HepG2 (cell line): Measurements from ENCODE around the gene CD96. TPM values are rescaled to one million over a fixed set of nuclear protein-coding genes. Genes with fewer than 3 reads are reported as not detected.

Source experiments
- ATAC-seq: fragments of 200-7000 bp; cut with Tn5 transposase; 3 replicates; pipeline ENCODE4 v1.9.1; 2020; ENCODE audit warnings: mild to moderate bottlenecking, moderate library complexity
- BruUV-seq: library from RNA; stranded (reverse); fragments of 400-500 nt; replicated peaks from 2 replicates; lab custom pipeline; 2021; lab: Mats Ljungman, UMichigan
- CTCF ChIA-PET: fragments of 300-600 bp; formaldehyde crosslinking; extraction: SDS; loops from one replicate; lab custom pipeline; 2021; ENCODE audit warnings: low total read pairs, inconsistent platforms, low intra/inter-chr PET ratio; lab: Yijun Ruan, JAX
- POLR2A ChIA-PET: fragments of 350-600 bp; sonication (Branson Sonifier 250); formaldehyde crosslinking; loops from one replicate; lab custom pipeline; 2020; ENCODE audit warnings: antibody characterized with exemption, inconsistent platforms; lab: Yijun Ruan, JAX
- DNase-seq: peaks from one replicate; pipeline ENCODE4 v3.0.0-alpha.2; 2015; ENCODE audit warnings: low spot score
- FAIRE-seq: peaks from 3 replicates; lab custom pipeline; 2011; peaks lifted over from hg19 to GRCh38; lab: Jason Lieb, UNC
- H2AFZ ChIP-seq: one replicate; pipeline ENCODE4 v1.6.1; 2011; ENCODE audit warnings: low read length, inconsistent platforms
- H3K27ac ChIP-seq: fragments of 300-600 bp; 3 replicates; pipeline ENCODE4 v1.8.0; 2011; ENCODE audit warnings: mixed run types, mild to moderate bottlenecking, mixed read lengths, low read length, inconsistent platforms; ENCODE audit not compliant: insufficient read depth; ENCODE audit errors: extremely low read length
- H3K27me3 ChIP-seq, 2 experiments: fragments of 200-600 bp in 1 of 2; 2 replicates in 1 of 2; 3 replicates in 1 of 2; pipeline versions ENCODE4 v1.6.0 to v1.8.0; 2011; ENCODE audit warnings: low read length in 2 of 2, mild to moderate bottlenecking in 2 of 2, moderate library complexity in 2 of 2, inconsistent platforms in 1 of 2; ENCODE audit not compliant: insufficient read depth in 2 of 2, control insufficient read depth in 1 of 2
- H3K36me3 ChIP-seq, 2 experiments: fragments of 200-600 bp in 1 of 2; replicated peaks in 1 of 2; 2 replicates in 1 of 2; 3 replicates in 1 of 2; pipeline versions ENCODE4 v1.5.1 to v1.8.0; 2011; ENCODE audit warnings: low read length in 2 of 2, inconsistent platforms in 1 of 2; ENCODE audit not compliant: insufficient read depth in 2 of 2, control insufficient read depth in 1 of 2
- H3K4me1 ChIP-seq: 2 replicates; pipeline ENCODE4 v1.5.1; 2012; ENCODE audit warnings: low read length, inconsistent platforms; ENCODE audit not compliant: insufficient read depth
- H3K4me2 ChIP-seq: 2 replicates; pipeline ENCODE4 v1.6.0; 2011; ENCODE audit warnings: low read depth, low read length, inconsistent platforms
- H3K4me3 ChIP-seq, 3 experiments: fragments of 200-600 bp in 1 of 3; sonication (generic), shearing (Covaris generic) in 1 of 3; replicated peaks in 1 of 3; 2 replicates each; pipeline ENCODE4 v1.5.1; 2011 to 2016; ENCODE audit warnings: low read length in 3 of 3, inconsistent platforms in 2 of 3, low read depth in 2 of 3, mild to moderate bottlenecking in 2 of 3, control low read depth in 1 of 3, mixed read lengths in 1 of 3; ENCODE audit not compliant: insufficient read depth in 1 of 3
- H3K79me2 ChIP-seq: one replicate; pipeline ENCODE4 v1.6.1; 2011; ENCODE audit warnings: low read length, inconsistent platforms; ENCODE audit not compliant: insufficient read depth
- H3K9ac ChIP-seq: 2 replicates; pipeline ENCODE4 v1.6.0; 2011; ENCODE audit warnings: mild to moderate bottlenecking, low read depth, low read length, inconsistent platforms; ENCODE audit not compliant: insufficient read depth
- H3K9me3 ChIP-seq: 2 replicates; pipeline ENCODE4 v1.5.1; 2012; ENCODE audit warnings: mild to moderate bottlenecking, low read length
- H4K20me1 ChIP-seq: 2 replicates; pipeline ENCODE4 v1.6.0; 2011; ENCODE audit warnings: inconsistent platforms, mild to moderate bottlenecking, low read length, moderate library complexity; ENCODE audit not compliant: insufficient read depth
- BCL6 ChIP-seq: IDR thresholded peaks from 2 replicates; pipeline ENCODE4 v1.6.1; 2016; ENCODE audit warnings: missing genetic modification reagents, missing compliant biosample characterization
- FOXP1 ChIP-seq, 2 experiments: fragments of 450-650 bp in 1 of 2; IDR thresholded peaks; 2 replicates each; pipeline ENCODE4 v1.6.1; 2017 to 2018; ENCODE audit warnings: antibody characterized with exemption in 1 of 2
- KLF12 ChIP-seq: sonication (generic); formaldehyde crosslinking; IDR thresholded peaks from 2 replicates; pipeline ENCODE4 v1.4.0; 2020; ENCODE audit warnings: missing genetic modification reagents, borderline replicate concordance
- MAF1 ChIP-seq: sonication (generic); formaldehyde crosslinking; IDR thresholded peaks from 2 replicates; pipeline ENCODE4 v1.5.0; 2020; ENCODE audit warnings: missing genetic modification reagents, borderline replicate concordance
- RARA ChIP-seq: IDR thresholded peaks from 2 replicates; pipeline ENCODE4 v1.6.1; 2016; ENCODE audit warnings: missing genetic modification reagents, missing compliant biosample characterization
- RFX1 ChIP-seq: fragments of 450-650 bp; IDR thresholded peaks from 2 replicates; pipeline ENCODE4 v1.6.1; 2017
- SMAD9 ChIP-seq: sonication (generic); formaldehyde crosslinking; IDR thresholded peaks from 2 replicates; pipeline ENCODE4 v1.5.1; 2020; ENCODE audit warnings: mild to moderate bottlenecking, missing genetic modification reagents
- ZNF350 ChIP-seq: sonication (generic); formaldehyde crosslinking; IDR thresholded peaks from 2 replicates; pipeline ENCODE4 v1.4.0; 2020; ENCODE audit warnings: mild to moderate bottlenecking, low read depth, missing genetic modification reagents, borderline replicate concordance
- ZNF431 ChIP-seq: sonication (generic); formaldehyde crosslinking; IDR thresholded peaks from 2 replicates; pipeline ENCODE4 v1.9.0; 2022; ENCODE audit warnings: missing genetic modification reagents, low read depth, mild to moderate bottlenecking, borderline replicate concordance
- ZNF44 ChIP-seq: sonication (generic); formaldehyde crosslinking; IDR thresholded peaks from 2 replicates; pipeline ENCODE4 v1.5.1; 2020; ENCODE audit warnings: mild to moderate bottlenecking, missing genetic modification reagents
- ZNF564 ChIP-seq: sonication (generic); formaldehyde crosslinking; IDR thresholded peaks from 2 replicates; pipeline ENCODE4 v1.8.1; 2023; ENCODE audit warnings: mild to moderate bottlenecking, missing genetic modification reagents
- ZNF605 ChIP-seq: sonication (generic); formaldehyde crosslinking; IDR thresholded peaks from 2 replicates; pipeline ENCODE4 v1.8.0; 2022; ENCODE audit warnings: mild to moderate bottlenecking, missing genetic modification reagents
- ZNF615 ChIP-seq: sonication (generic); formaldehyde crosslinking; IDR thresholded peaks from 2 replicates; pipeline ENCODE4 v1.5.0; 2020; ENCODE audit warnings: mild to moderate bottlenecking, missing genetic modification reagents, borderline replicate concordance
- WGBS: methylation state at CpG from one replicate; pipeline ENCODE4 v1.1.6; 2017; ENCODE audit warnings: low lambda C conversion rate; 5-methylcytosine and 5-hydroxymethylcytosine counted together
- in situ Hi-C: cut with HindIII; loops from 2 replicates; pipeline ENCODE4 v1.10.0; 2017; ENCODE audit warnings: low pct_unique_long_range_greater_than_20kb; ENCODE audit not compliant: extremely low pct_ligation_motif_present
- intact Hi-C: fragments of 100-400 bp; cut with micrococcal nuclease; formaldehyde crosslinking; loops from one replicate; pipeline ENCODE4 v1.10.0; 2022; ENCODE audit not compliant: unreplicated experiment
- polyA plus RNA-seq, 8 experiments: library from polyadenylated mRNA; depleted of rRNA in 3 of 8; stranded (reverse) in 7 of 8; unstranded in 1 of 8; fragments of >200 nt; fragmentation: Illumina TruSeq in 4 of 8; extraction: Trizol in 4 of 8; gene quantifications; 2 replicates each; pipeline versions ENCODE4 v1.2.1 to v1.2.3, GENCODE V29; 2011 to 2016; ENCODE audit warnings: low read depth in 4 of 8, missing spikeins in 1 of 8, mixed read lengths in 1 of 8; ENCODE audit not compliant: insufficient read depth in 1 of 8
- total RNA-seq, 5 experiments: library from RNA; depleted of rRNA; stranded (reverse); fragments of >200 nt; fragmentation: Illumina TruSeq; extraction: Trizol; gene quantifications; 2 replicates each; pipeline ENCODE4 v1.2.3, GENCODE V29; 2016; ENCODE audit warnings: low read depth in 1 of 5
- TF ChIP-seq, protein P1 (sequence below): sonication (generic); formaldehyde crosslinking; IDR thresholded peaks from 2 replicates; pipeline ENCODE4 v1.5.1; 2020; ENCODE audit warnings: missing genetic modification reagents, mild to moderate bottlenecking, borderline replicate concordance
- TF ChIP-seq, protein P2 (sequence below): IDR thresholded peaks from 2 replicates; pipeline ENCODE4 v1.6.1; 2016; ENCODE audit warnings: missing compliant biosample characterization, missing genetic modification reagents, borderline replicate concordance
- TF ChIP-seq, protein P3 (sequence below): IDR thresholded peaks from 2 replicates; pipeline ENCODE4 v1.6.1; 2016; ENCODE audit warnings: low read depth, control low read depth
- TF ChIP-seq, protein P4 (sequence below): sonication (generic); formaldehyde crosslinking; conservative IDR thresholded peaks from 2 replicates; pipeline ENCODE4 v1.8.0; 2022; ENCODE audit warnings: mild to moderate bottlenecking, moderate library complexity, missing genetic modification reagents
- TF ChIP-seq, protein P5 (sequence below): sonication (generic); formaldehyde crosslinking; IDR thresholded peaks from 2 replicates; pipeline ENCODE4 v1.5.0; 2020; ENCODE audit warnings: mild to moderate bottlenecking, low read depth, missing genetic modification reagents, borderline replicate concordance
- TF ChIP-seq, protein P6 (sequence below): sonication (generic); formaldehyde crosslinking; IDR thresholded peaks from 2 replicates; pipeline ENCODE4 v1.8.0; 2022; ENCODE audit warnings: missing genetic modification reagents, mild to moderate bottlenecking, borderline replicate concordance

CD96 gene
- total and polyA plus RNA-seq, 2 of the 13 experiments (the other 11 are each of a cell fraction or from before 2014, with no cell fraction given): not detected

DNA sequence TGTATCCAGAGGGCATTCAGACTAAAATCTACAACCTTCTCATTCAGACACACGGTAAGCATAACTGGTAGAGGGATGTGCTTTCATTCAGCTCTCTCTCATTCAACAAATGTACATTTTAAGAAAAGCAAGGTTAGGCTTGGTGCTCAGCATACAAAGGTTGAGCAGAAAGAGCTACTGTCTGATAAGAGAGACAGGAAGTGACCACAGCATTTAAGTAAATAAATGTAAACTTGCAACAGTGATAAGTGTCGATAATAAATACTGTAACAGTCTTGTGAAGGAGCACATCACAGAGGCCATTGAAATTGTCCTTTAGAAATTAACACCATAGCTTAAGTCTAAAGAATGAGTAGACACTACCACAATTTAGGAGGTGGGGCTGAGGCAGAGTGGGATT lies 3.4 kb downstream of the CD96 start:
- H3K36me3 ChIP-seq: no peaks in the 10 kb centered on the region
- no peak overlapping the region for H3K4me3 ChIP-seq
- POLR2A ChIA-PET: no interaction called here
- H3K79me2 ChIP-seq: no peaks in the 10 kb centered on the region
- 33% methylated on average over 2 of the region's 2 CpGs for WGBS
- DNase-seq: no peak
- no peak for FAIRE-seq
- no peaks in the 10 kb centered on the region for H4K20me1 ChIP-seq
- H3K4me1 ChIP-seq: peaks cover 8% of the 10 kb centered on the region; the same call in 1 of the 2 replicates
- no TSS peak for BruUV-seq
- H3K4me2 ChIP-seq: no peak overlapping the region
- no peaks in the 10 kb centered on the region for H3K27me3 ChIP-seq
- no peak for ATAC-seq
- no peak overlapping the region for H2AFZ ChIP-seq
- H3K9ac ChIP-seq: no peak overlapping the region
- in situ Hi-C loops: loop anchor here (25.0 kb wide), 1 partner anchor 508 kb away; no protein-coding TSS in a partner anchor
- CTCF ChIA-PET: no interaction called here
- no peaks in the 10 kb centered on the region for H3K9me3 ChIP-seq
- no peak overlapping the region for H3K27ac ChIP-seq
- intact Hi-C loops: no loop called here
- TF ChIP-seq ZNF431 (no peak), RARA (CRISPR knock-in tag) (no peak), MAF1 (CRISPR knock-in tag) (no peak), BCL6 (CRISPR knock-in tag) (no peak), FOXP1 (IDR thresholded peaks at IDR 0.05) (no peak), FOXP1 (CRISPR knock-in tag; IDR thresholded peaks at IDR 0.05) (no peak), ZNF350 (no peak), ZNF564 (CRISPR knock-in tag) (no peak), ZNF605 (CRISPR knock-in tag) (no peak), SMAD9 (CRISPR knock-in tag) (no peak), ZNF615 (CRISPR knock-in tag) (no peak), RFX1 (no peak), KLF12 (CRISPR knock-in tag) (no peak), ZNF44 (CRISPR knock-in tag) (no peak)
- TF ChIP-seq, protein P1, sequence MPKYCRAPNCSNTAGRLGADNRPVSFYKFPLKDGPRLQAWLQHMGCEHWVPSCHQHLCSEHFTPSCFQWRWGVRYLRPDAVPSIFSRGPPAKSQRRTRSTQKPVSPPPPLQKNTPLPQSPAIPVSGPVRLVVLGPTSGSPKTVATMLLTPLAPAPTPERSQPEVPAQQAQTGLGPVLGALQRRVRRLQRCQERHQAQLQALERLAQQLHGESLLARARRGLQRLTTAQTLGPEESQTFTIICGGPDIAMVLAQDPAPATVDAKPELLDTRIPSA (CRISPR knock-in tag): no peak
- TF ChIP-seq, protein P2, sequence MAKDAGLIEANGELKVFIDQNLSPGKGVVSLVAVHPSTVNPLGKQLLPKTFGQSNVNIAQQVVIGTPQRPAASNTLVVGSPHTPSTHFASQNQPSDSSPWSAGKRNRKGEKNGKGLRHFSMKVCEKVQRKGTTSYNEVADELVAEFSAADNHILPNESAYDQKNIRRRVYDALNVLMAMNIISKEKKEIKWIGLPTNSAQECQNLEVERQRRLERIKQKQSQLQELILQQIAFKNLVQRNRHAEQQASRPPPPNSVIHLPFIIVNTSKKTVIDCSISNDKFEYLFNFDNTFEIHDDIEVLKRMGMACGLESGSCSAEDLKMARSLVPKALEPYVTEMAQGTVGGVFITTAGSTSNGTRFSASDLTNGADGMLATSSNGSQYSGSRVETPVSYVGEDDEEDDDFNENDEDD: no peak
- TF ChIP-seq, protein P3, sequence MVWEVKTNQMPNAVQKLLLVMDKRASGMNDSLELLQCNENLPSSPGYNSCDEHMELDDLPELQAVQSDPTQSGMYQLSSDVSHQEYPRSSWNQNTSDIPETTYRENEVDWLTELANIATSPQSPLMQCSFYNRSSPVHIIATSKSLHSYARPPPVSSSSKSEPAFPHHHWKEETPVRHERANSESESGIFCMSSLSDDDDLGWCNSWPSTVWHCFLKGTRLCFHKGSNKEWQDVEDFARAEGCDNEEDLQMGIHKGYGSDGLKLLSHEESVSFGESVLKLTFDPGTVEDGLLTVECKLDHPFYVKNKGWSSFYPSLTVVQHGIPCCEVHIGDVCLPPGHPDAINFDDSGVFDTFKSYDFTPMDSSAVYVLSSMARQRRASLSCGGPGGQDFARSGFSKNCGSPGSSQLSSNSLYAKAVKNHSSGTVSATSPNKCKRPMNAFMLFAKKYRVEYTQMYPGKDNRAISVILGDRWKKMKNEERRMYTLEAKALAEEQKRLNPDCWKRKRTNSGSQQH: no peak
- TF ChIP-seq, protein P4, sequence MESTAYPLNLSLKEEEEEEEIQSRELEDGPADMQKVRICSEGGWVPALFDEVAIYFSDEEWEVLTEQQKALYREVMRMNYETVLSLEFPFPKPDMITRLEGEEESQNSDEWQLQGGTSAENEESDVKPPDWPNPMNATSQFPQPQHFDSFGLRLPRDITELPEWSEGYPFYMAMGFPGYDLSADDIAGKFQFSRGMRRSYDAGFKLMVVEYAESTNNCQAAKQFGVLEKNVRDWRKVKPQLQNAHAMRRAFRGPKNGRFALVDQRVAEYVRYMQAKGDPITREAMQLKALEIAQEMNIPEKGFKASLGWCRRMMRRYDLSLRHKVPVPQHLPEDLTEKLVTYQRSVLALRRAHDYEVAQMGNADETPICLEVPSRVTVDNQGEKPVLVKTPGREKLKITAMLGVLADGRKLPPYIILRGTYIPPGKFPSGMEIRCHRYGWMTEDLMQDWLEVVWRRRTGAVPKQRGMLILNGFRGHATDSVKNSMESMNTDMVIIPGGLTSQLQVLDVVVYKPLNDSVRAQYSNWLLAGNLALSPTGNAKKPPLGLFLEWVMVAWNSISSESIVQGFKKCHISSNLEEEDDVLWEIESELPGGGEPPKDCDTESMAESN (CRISPR knock-in tag): no peak
- TF ChIP-seq, protein P5, sequence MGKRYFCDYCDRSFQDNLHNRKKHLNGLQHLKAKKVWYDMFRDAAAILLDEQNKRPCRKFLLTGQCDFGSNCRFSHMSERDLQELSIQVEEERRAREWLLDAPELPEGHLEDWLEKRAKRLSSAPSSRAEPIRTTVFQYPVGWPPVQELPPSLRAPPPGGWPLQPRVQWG (CRISPR knock-in tag): no peak
- TF ChIP-seq, protein P6, sequence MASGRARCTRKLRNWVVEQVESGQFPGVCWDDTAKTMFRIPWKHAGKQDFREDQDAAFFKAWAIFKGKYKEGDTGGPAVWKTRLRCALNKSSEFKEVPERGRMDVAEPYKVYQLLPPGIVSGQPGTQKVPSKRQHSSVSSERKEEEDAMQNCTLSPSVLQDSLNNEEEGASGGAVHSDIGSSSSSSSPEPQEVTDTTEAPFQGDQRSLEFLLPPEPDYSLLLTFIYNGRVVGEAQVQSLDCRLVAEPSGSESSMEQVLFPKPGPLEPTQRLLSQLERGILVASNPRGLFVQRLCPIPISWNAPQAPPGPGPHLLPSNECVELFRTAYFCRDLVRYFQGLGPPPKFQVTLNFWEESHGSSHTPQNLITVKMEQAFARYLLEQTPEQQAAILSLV (CRISPR knock-in tag): no peak
